Thyroid gland (tissue), 4 donors: ENCODE results near the gene SERINC3.

Experiments used
- POLR2A ChIP-seq, 2 donors: fragments of 450-650 bp; IDR thresholded peaks; one replicate each; pipeline ENCODE4 v1.6.1; 2017; ENCODE audit warnings: antibody characterized with exemption in 2 of 2, mild to moderate bottlenecking in 2 of 2, moderate library complexity in 1 of 2
- TF ChIP-seq, protein P1 (sequence below), 6 experiments: fragments of 200-600 bp in 3 of 6; fragments of 450-650 bp in 3 of 6; sonication (generic) in 3 of 6; IDR thresholded peaks; one replicate each; pipeline ENCODE4 v1.5.1; 2016 to 2019; ENCODE audit warnings: antibody characterized with exemption in 6 of 6, mild to moderate bottlenecking in 2 of 6, inconsistent platforms in 1 of 6, moderate library complexity in 1 of 6

GRCh38 chr20:44517454-44517853 is 4.4 kb downstream of the SERINC3 start:
- TF ChIP-seq, protein P1, sequence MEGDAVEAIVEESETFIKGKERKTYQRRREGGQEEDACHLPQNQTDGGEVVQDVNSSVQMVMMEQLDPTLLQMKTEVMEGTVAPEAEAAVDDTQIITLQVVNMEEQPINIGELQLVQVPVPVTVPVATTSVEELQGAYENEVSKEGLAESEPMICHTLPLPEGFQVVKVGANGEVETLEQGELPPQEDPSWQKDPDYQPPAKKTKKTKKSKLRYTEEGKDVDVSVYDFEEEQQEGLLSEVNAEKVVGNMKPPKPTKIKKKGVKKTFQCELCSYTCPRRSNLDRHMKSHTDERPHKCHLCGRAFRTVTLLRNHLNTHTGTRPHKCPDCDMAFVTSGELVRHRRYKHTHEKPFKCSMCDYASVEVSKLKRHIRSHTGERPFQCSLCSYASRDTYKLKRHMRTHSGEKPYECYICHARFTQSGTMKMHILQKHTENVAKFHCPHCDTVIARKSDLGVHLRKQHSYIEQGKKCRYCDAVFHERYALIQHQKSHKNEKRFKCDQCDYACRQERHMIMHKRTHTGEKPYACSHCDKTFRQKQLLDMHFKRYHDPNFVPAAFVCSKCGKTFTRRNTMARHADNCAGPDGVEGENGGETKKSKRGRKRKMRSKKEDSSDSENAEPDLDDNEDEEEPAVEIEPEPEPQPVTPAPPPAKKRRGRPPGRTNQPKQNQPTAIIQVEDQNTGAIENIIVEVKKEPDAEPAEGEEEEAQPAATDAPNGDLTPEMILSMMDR (IDR thresholded peaks at IDR 0.05): no peak
- TF ChIP-seq POLR2A (IDR thresholded peaks at IDR 0.05): no peak
